Endodermal cell (in vitro differentiated cells): ENCODE data around the gene TNRC6B. TPM values are rescaled to one million over a fixed set of nuclear protein-coding genes. Genes with fewer than 3 reads are reported as not detected.

Source experiments
- DNase-seq: peaks from one replicate; pipeline ENCODE4 v3.0.0-alpha.2; 2017
- H3K27ac ChIP-seq: 2 replicates; pipeline ENCODE4 v1.5.1; 2013; ENCODE audit warnings: mild to moderate bottlenecking, low read depth, low read length, moderate library complexity
- H3K27me3 ChIP-seq: 2 replicates; pipeline ENCODE4 v1.6.1; 2013; ENCODE audit warnings: mild to moderate bottlenecking, low read length, moderate library complexity; ENCODE audit not compliant: insufficient read depth, control insufficient read depth, poor library complexity, severe bottlenecking
- H3K36me3 ChIP-seq: 2 replicates; pipeline ENCODE4 v1.7.0; 2013; ENCODE audit warnings: mild to moderate bottlenecking, low read length, moderate library complexity; ENCODE audit not compliant: control insufficient read depth, insufficient read depth
- H3K4me1 ChIP-seq: one replicate; pipeline ENCODE4 v1.7.0; 2013; ENCODE audit warnings: low read length; ENCODE audit not compliant: control insufficient read depth, insufficient read depth
- H3K4me3 ChIP-seq: 2 replicates; pipeline ENCODE4 v1.5.1; 2013; ENCODE audit warnings: mild to moderate bottlenecking, low read length, moderate library complexity
- H3K9ac ChIP-seq: 2 replicates; pipeline ENCODE4 v1.6.1; 2013; ENCODE audit warnings: mild to moderate bottlenecking, low read length, moderate library complexity; ENCODE audit not compliant: poor library complexity, severe bottlenecking; ENCODE audit errors: extremely low read depth
- H3K9me3 ChIP-seq: 2 replicates; pipeline ENCODE4 v1.6.1; 2013; ENCODE audit warnings: mild to moderate bottlenecking, low read length, moderate library complexity; ENCODE audit not compliant: control insufficient read depth
- H3K27ac Mint-ChIP-seq: 2 replicates; pipeline ENCODE4 v1.8.0; 2020; ENCODE audit warnings: mixed read lengths
- H3K27me3 Mint-ChIP-seq: 2 replicates; pipeline ENCODE4 v1.8.0; 2021; ENCODE audit warnings: mild to moderate bottlenecking, mixed read lengths; ENCODE audit not compliant: insufficient read depth
- H3K36me3 Mint-ChIP-seq: 2 replicates; pipeline ENCODE4 v1.8.0; 2020; ENCODE audit warnings: low read depth, mixed read lengths
- H3K4me1 Mint-ChIP-seq: 2 replicates; pipeline ENCODE4 v1.8.0; 2020; ENCODE audit warnings: mixed read lengths
- H3K4me3 Mint-ChIP-seq: 2 replicates; pipeline ENCODE4 v1.8.0; 2020; ENCODE audit warnings: mild to moderate bottlenecking, moderate library complexity, mixed read lengths
- H3K9me3 Mint-ChIP-seq: 2 replicates; pipeline ENCODE4 v1.8.0; 2020; ENCODE audit warnings: mild to moderate bottlenecking, mixed read lengths
- WGBS, 2 experiments: methylation state at CpG; one replicate each; pipeline versions ENCODE4 v1.1.5 to v1.1.7; 2013; ENCODE audit warnings: missing lambda C conversion rate in 2 of 2, mixed read lengths in 1 of 2; ENCODE audit not compliant: insufficient coverage in 1 of 2, insufficient read length in 1 of 2; 5-methylcytosine and 5-hydroxymethylcytosine counted together
- total RNA-seq, 2 donors: library from RNA; stranded (reverse); fragmentation: NEBNext Ultra II Directional in 1 of 2; extraction: Animal tissue kit (Norgen Biotek cat#: 25700) in 1 of 2; gene quantifications; 2 replicates in 1 of 2; 3 replicates in 1 of 2; pipeline ENCODE4 v1.2.1, GENCODE V29; 2021
- TF ChIP-seq, protein P1 (sequence below): fragments of 200-600 bp; sonication (generic); conservative IDR thresholded peaks from 2 replicates; pipeline ENCODE4 v1.5.0; 2021; ENCODE audit warnings: antibody characterized with exemption, mild to moderate bottlenecking

Gene TNRC6B
- total RNA-seq, 2 donors from 2014 or later = 57.5 to 62.5 TPM

DNA sequence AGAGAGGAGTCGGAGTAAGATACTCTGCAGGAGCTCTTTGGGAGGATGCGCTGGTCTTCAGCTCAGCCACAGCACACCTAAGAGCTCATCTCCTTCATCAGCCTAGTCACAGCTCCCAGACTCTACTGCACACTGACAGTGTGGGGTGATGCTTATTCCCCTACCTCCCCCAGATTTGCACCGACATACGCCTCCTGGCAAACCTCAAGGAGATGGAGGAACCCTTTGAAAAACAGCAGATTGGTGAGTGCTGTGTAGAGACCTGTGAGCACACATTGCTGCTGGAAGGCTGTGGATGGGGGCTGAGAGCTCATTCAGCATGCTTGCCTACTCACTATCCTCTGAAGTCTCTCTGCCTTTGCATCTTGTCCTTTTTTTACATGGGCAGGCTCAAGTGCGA, 183.4 kb downstream of the TNRC6B start:
- no peaks in the 10 kb centered on the region for H3K4me1 ChIP-seq
- no peaks in the 10 kb centered on the region for H3K27me3 ChIP-seq
- 97% methylated on average over 3 to 5 of the region's 5 CpGs for WGBS, 2 experiments
- H3K4me3 ChIP-seq = no peak overlapping the region
- no peak for DNase-seq
- no peaks in the 10 kb centered on the region for H3K4me1 Mint-ChIP-seq
- no peaks in the 10 kb centered on the region for H3K27me3 Mint-ChIP-seq
- TF ChIP-seq, protein P1, sequence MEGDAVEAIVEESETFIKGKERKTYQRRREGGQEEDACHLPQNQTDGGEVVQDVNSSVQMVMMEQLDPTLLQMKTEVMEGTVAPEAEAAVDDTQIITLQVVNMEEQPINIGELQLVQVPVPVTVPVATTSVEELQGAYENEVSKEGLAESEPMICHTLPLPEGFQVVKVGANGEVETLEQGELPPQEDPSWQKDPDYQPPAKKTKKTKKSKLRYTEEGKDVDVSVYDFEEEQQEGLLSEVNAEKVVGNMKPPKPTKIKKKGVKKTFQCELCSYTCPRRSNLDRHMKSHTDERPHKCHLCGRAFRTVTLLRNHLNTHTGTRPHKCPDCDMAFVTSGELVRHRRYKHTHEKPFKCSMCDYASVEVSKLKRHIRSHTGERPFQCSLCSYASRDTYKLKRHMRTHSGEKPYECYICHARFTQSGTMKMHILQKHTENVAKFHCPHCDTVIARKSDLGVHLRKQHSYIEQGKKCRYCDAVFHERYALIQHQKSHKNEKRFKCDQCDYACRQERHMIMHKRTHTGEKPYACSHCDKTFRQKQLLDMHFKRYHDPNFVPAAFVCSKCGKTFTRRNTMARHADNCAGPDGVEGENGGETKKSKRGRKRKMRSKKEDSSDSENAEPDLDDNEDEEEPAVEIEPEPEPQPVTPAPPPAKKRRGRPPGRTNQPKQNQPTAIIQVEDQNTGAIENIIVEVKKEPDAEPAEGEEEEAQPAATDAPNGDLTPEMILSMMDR = no peak
- H3K9me3 ChIP-seq = no peaks in the 10 kb centered on the region
- no peaks in the 10 kb centered on the region for H3K9me3 Mint-ChIP-seq
- peaks cover 94% of the 10 kb centered on the region for H3K36me3 ChIP-seq
- peaks cover 95% of the 10 kb centered on the region for H3K36me3 Mint-ChIP-seq
- H3K27ac Mint-ChIP-seq = no peak overlapping the region
- no peak overlapping the region for H3K4me3 Mint-ChIP-seq
- no peak overlapping the region for H3K27ac ChIP-seq
- H3K9ac ChIP-seq = no peak overlapping the region

DNA sequence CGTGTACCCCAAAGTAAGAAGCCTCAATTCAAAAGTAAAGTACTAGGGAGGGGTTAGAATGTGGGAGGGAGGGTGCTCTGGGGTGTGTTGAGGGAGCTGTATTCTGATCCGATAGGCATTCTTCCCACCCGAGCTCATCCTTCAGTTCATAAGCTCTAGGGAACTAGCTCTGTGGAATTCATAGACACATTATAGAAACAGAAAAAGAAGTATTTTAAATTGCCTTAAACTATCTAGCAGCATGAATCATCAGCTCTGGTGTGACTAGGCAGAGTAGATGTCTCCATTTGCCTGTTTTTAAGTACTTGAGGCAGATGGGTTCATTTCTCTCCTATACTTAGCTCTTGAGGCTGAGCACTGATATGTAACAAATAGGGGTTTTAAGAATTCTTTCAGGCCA, 185.3 kb downstream of the TNRC6B start:
- Mint-ChIP-seq H3K27me3 (no peaks in the 10 kb centered on the region), H3K4me1 (no peaks in the 10 kb centered on the region), H3K9me3 (no peaks in the 10 kb centered on the region), H3K36me3 (peaks cover 96% of the 10 kb centered on the region), H3K4me3 (no peak overlapping the region), H3K27ac (no peak overlapping the region)
- H3K4me1 ChIP-seq = no peaks in the 10 kb centered on the region
- 86 to 98% methylated on average over 1 to 3 of the region's 3 CpGs for WGBS, 2 experiments
- H3K27me3 ChIP-seq = no peaks in the 10 kb centered on the region
- no peak overlapping the region for H3K4me3 ChIP-seq
- DNase-seq = no peak
- no peak overlapping the region for H3K27ac ChIP-seq
- no peaks in the 10 kb centered on the region for H3K9me3 ChIP-seq
- H3K36me3 ChIP-seq = peaks cover 96% of the 10 kb centered on the region
- H3K9ac ChIP-seq = no peak overlapping the region
- TF ChIP-seq, protein P1 = no peak

DNA sequence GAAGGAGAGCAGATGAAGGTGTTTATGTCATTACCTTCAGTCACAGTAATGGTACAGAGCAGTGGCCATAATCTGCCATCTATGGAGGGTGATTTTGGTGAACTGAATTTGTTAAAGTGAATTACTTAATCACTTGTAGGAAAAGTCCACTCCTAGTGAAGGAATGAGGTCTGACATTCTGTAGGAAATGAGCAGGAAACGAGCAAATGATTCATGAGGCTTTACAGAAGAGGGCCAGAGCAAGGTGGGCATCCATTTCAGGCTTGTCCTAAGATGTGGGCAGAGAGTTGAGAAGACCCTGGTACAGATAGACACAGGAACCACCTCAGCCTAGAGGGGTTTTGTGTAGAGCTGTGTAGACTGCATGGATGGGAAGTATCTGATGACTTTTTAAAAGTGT, 186.7 kb downstream of the TNRC6B start:
- no peak overlapping the region for H3K27ac Mint-ChIP-seq
- no peak for DNase-seq
- H3K27me3 ChIP-seq = no peaks in the 10 kb centered on the region
- H3K4me1 Mint-ChIP-seq = no peaks in the 10 kb centered on the region
- peaks cover 94% of the 10 kb centered on the region for H3K36me3 Mint-ChIP-seq
- H3K27me3 Mint-ChIP-seq = no peaks in the 10 kb centered on the region
- no peaks in the 10 kb centered on the region for H3K9me3 ChIP-seq
- no peak overlapping the region for H3K27ac ChIP-seq
- peaks cover 87% of the 10 kb centered on the region for H3K36me3 ChIP-seq
- no peak overlapping the region for H3K4me3 ChIP-seq
- WGBS, 2 experiments = 80 to 100% methylated on average over 1 of the region's 1 CpG
- no peaks in the 10 kb centered on the region for H3K4me1 ChIP-seq
- H3K9me3 Mint-ChIP-seq = no peaks in the 10 kb centered on the region
- H3K4me3 Mint-ChIP-seq = no peak overlapping the region
- no peak overlapping the region for H3K9ac ChIP-seq
- TF ChIP-seq, protein P1 = no peak
